ENCODE results near the gene CACNG7.
A peak's percentile ranks its signal among the peaks of the same experiment; 100 is the strongest.

The CACNG7 gene

DNA sequence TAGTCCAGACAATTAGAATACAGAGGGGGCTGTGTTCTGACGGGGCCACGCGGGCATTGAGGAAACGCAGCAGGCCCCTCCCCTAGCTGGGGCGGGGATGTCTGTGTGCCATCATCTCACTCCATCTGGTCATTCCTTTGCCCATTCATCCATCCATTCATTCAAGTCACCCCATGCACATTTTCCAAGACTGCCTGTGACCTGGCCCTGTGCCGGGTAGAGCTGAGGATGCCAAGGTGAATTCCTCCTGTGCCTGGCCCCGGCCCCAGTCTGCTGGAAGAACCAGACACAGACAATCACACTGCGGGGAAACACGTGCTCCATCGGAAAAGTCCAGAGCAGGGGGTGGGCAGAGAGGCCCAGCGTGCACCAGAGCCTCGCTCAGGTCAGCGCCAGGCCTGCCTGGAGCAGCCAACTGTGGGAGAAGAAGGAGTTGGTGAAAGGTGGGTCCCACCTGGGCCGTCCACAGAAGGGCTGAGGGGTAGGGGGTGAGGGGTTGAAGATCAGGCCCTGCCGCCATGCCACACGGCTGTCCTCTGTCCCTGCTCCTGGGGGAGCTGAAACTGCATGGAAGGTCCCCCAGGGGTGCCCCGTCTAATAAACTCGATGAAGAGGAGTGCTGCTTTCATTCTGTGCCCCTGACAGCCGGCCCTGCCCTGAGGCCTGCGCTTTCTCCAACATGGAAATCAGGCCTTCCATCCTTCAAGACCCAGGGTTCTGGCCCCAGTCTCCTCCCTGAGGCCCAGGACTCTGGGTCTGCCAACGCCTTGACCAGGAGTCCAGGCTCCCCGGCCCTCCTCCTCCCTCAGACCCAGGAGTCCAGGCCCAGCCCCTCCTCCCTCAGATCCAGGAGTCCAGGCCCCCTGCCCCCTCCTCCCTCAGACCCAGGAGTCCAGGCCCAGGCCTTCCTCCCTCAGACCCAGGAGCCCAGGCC, 80.8 kb downstream of the CACNG7 start:
- peaks cover 0 to 11% of the 10 kb centered on the region in 2 donors for H3K4me1 ChIP-seq (ENCODE audit: control insufficient read depth in 1 of 2, insufficient read depth in 2 of 2, low read length in 2 of 2)
- H3K27ac ChIP-seq (ENCODE audit: low read length) = no peak overlapping the region
- H3K27me3 ChIP-seq (ENCODE audit: low read depth, low read length) = peaks cover 29% of the 10 kb centered on the region
- H3K4me3 ChIP-seq (ENCODE audit: low read depth in 1 of 2, low read length in 2 of 2) = no peak overlapping the region
- H3K36me3 ChIP-seq (ENCODE audit: control insufficient read depth in 1 of 2, insufficient read depth in 2 of 2, low read length in 2 of 2) = no peaks in the 10 kb centered on the region
- no peaks in the 10 kb centered on the region for H3K9me3 ChIP-seq (ENCODE audit: control insufficient read depth in 1 of 2, low read length in 2 of 2)

DNA sequence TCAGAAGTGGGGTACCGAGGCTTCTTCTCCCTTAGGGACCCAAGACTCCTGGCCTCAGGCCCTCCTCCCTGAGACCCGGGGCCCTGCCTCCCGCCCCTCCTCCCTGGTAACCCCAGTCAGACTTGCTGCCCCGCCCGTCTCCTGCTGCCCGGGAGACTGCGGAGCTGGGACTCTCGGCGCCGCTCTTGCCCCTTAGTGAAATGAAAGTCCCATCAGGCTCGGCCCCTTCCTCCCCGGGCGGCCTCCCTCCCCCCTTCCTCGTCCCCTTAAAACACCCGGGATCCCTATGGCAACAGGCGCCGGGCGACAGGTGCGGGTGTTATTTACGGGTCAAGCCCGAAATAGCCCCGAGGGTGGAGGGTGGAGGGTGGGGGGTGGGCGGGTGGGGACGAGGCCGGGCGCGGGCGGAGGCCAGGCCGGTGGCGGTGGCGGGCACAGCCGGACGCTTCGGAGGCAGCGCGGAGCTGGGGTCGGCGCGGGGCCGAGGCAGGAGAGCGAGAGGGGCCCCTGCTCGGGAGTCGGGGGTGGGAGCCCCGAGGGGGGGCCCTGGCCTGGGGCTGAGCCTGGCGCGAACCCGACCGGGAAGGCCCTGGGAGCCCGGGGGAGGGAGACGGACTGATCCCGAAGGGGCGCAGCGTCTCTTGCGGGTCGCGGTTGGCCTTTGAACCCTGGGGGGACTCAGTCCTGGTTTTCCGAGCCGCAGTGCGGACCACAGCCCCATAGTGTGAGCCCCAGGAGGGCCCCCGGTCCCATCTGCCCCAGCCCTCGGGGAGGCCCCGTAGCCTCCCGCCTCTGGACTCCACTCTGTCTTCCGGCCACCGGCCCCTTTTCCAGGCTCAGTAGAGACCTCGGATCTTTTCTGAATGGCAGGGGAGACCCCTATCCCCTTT, 82.4 kb downstream of the CACNG7 start, which contains the start of gene CACNG6:
Gene CACNG6 (plus strand): TSS at position 414 of the 890 bp plus-strand sequence. CDS start 1,241 bp downstream, outside the sequence.
- H3K9me3 ChIP-seq (ENCODE audit: control insufficient read depth in 1 of 2, low read length in 2 of 2) = no peaks in the 10 kb centered on the region
- peak within 1 kb of the TSS in 1 of 2 donors; percentile 50 for H3K4me3 ChIP-seq (ENCODE audit: low read depth in 1 of 2, low read length in 2 of 2)
- no peak within 1 kb of the TSS for H3K27ac ChIP-seq (ENCODE audit: low read length)
- H3K27me3 ChIP-seq (ENCODE audit: low read depth, low read length) = peaks cover 31% of the 10 kb centered on the region
- peaks cover 0 to 11% of the 10 kb centered on the region in 2 donors for H3K4me1 ChIP-seq (ENCODE audit: control insufficient read depth in 1 of 2, insufficient read depth in 2 of 2, low read length in 2 of 2)
- H3K36me3 ChIP-seq (ENCODE audit: control insufficient read depth in 1 of 2, insufficient read depth in 2 of 2, low read length in 2 of 2) = no peaks in the 10 kb centered on the region

DNA sequence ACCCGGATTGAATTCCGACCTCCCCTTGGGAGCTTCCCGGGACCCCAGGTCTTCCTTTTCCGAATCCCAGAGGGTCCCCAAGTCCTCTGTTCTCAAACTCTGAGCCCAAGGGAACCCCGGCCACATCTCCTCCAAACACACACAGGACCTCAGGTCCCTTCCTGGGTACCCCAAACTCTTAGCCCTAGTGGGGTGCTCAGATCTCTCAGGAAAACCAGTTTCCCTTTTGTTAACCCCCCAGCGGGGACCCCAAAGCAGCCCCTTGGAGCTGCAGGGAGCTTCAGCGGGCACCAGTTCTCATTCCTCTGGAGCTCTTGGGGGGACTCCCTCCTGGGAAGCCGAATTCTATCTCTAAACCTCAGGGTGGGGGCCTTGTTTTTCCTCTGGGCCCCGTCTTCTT, 83.1 kb downstream of the CACNG7 start:
- Histone ChIP-seq H3K36me3 (ENCODE audit: control insufficient read depth in 1 of 2, insufficient read depth in 2 of 2, low read length in 2 of 2) (no peaks in the 10 kb centered on the region), H3K9me3 (ENCODE audit: control insufficient read depth in 1 of 2, low read length in 2 of 2) (no peaks in the 10 kb centered on the region), H3K27me3 (ENCODE audit: low read depth, low read length) (peaks cover 31% of the 10 kb centered on the region), H3K4me1 (ENCODE audit: control insufficient read depth in 1 of 2, insufficient read depth in 2 of 2, low read length in 2 of 2) (peaks cover 0 to 11% of the 10 kb centered on the region in 2 donors), H3K4me3 (ENCODE audit: low read depth in 1 of 2, low read length in 2 of 2) (no peak overlapping the region), H3K27ac (ENCODE audit: low read length) (no peak overlapping the region)

DNA sequence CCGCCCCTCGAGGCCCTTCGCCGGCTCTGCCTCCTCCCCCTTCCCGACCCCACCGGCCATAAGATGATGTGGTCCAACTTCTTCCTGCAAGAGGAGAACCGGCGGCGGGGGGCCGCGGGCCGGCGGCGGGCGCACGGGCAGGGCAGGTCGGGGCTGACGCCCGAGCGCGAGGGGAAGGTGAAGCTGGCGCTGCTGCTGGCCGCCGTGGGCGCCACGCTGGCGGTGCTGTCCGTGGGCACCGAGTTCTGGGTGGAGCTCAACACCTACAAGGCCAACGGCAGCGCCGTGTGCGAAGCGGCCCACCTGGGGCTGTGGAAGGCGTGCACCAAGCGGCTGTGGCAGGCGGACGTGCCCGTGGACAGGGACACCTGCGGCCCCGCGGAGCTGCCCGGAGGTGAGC, 83.7 kb downstream of the CACNG7 start:
- H3K4me1 ChIP-seq (ENCODE audit: control insufficient read depth in 1 of 2, insufficient read depth in 2 of 2, low read length in 2 of 2) = peaks cover 0 to 11% of the 10 kb centered on the region in 2 donors
- no peaks in the 10 kb centered on the region for H3K9me3 ChIP-seq (ENCODE audit: control insufficient read depth in 1 of 2, low read length in 2 of 2)
- H3K36me3 ChIP-seq (ENCODE audit: control insufficient read depth in 1 of 2, insufficient read depth in 2 of 2, low read length in 2 of 2) = no peaks in the 10 kb centered on the region
- peaks cover 31% of the 10 kb centered on the region for H3K27me3 ChIP-seq (ENCODE audit: low read depth, low read length)
- H3K4me3 ChIP-seq (ENCODE audit: low read depth in 1 of 2, low read length in 2 of 2) = no peak overlapping the region
- H3K27ac ChIP-seq (ENCODE audit: low read length) = no peak overlapping the region

DNA sequence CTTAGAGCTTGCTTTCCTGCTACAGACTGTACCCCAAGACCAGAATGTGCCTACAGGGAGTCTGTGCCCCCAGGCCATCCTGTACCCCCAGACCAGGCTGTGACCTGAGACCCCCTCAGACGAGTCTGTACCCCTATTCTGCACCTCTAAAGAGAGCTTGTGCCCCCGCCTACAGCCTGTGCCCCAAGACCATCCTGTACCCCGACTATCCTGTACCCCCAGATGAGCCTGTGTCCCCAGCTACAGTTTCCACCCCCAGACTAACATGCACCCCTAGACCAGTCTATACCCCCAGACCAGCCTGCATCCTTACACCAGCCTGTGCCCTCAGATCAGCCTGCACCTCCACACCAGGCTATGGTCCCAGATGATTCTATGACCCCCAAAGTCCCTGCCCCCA, 84.4 kb downstream of the CACNG7 start:
- H3K4me1 ChIP-seq (ENCODE audit: control insufficient read depth in 1 of 2, insufficient read depth in 2 of 2, low read length in 2 of 2) = peaks cover 0 to 11% of the 10 kb centered on the region in 2 donors
- no peak overlapping the region for H3K4me3 ChIP-seq (ENCODE audit: low read depth in 1 of 2, low read length in 2 of 2)
- no peaks in the 10 kb centered on the region for H3K9me3 ChIP-seq (ENCODE audit: control insufficient read depth in 1 of 2, low read length in 2 of 2)
- peaks cover 31% of the 10 kb centered on the region for H3K27me3 ChIP-seq (ENCODE audit: low read depth, low read length)
- no peaks in the 10 kb centered on the region for H3K36me3 ChIP-seq (ENCODE audit: control insufficient read depth in 1 of 2, insufficient read depth in 2 of 2, low read length in 2 of 2)
- no peak overlapping the region for H3K27ac ChIP-seq (ENCODE audit: low read length)
